T-helper 1 cell treated with Interleukin-12 subunit alpha and Interleukin-12 subunit beta and Interleukin-4 antibody, amounts not matched to agents 30 μg/mL and 1 μg/mL, for 36 hours (primary cell): ENCODE data around the gene STXBP3.

Source experiments
- H3K27ac Mint-ChIP-seq: one replicate; pipeline ENCODE4 v1.8.0; 2021; ENCODE audit warnings: mild to moderate bottlenecking, mixed read lengths
- H3K27me3 Mint-ChIP-seq: one replicate; pipeline ENCODE4 v1.8.0; 2021; ENCODE audit warnings: low read depth, mixed read lengths
- H3K36me3 Mint-ChIP-seq: one replicate; pipeline ENCODE4 v1.8.0; 2021; ENCODE audit warnings: low read depth, mixed read lengths
- H3K4me1 Mint-ChIP-seq: one replicate; pipeline ENCODE4 v1.8.0; 2021; ENCODE audit warnings: low read depth, mixed read lengths
- H3K4me3 Mint-ChIP-seq: one replicate; pipeline ENCODE4 v1.8.0; 2021; ENCODE audit warnings: mild to moderate bottlenecking, moderate library complexity, mixed read lengths
- H3K9me3 Mint-ChIP-seq: one replicate; pipeline ENCODE4 v1.8.0; 2021; ENCODE audit warnings: mixed read lengths

STXBP3 gene

GRCh38 chr1:108829498-108829916 is 83.0 kb downstream of the STXBP3 start:
- peaks cover 5% of the 10 kb centered on the region for H3K27me3 Mint-ChIP-seq
- no peak overlapping the region for H3K27ac Mint-ChIP-seq
- no peaks in the 10 kb centered on the region for H3K36me3 Mint-ChIP-seq
- peaks cover 8% of the 10 kb centered on the region for H3K4me1 Mint-ChIP-seq
- H3K4me3 Mint-ChIP-seq: no peak overlapping the region
- no peaks in the 10 kb centered on the region for H3K9me3 Mint-ChIP-seq

GRCh38 chr1:108830119-108831008 is 83.9 kb downstream of the STXBP3 start:
- H3K9me3 Mint-ChIP-seq: no peaks in the 10 kb centered on the region

GRCh38 chr1:108831225-108831624 is 84.8 kb downstream of the STXBP3 start:
- no peaks in the 10 kb centered on the region for H3K36me3 Mint-ChIP-seq
- no peaks in the 10 kb centered on the region for H3K9me3 Mint-ChIP-seq
- H3K27ac Mint-ChIP-seq: no peak overlapping the region
- H3K27me3 Mint-ChIP-seq: peaks cover 5% of the 10 kb centered on the region
- H3K4me3 Mint-ChIP-seq: no peak overlapping the region
- peaks cover 8% of the 10 kb centered on the region for H3K4me1 Mint-ChIP-seq

More at GRCh38 chr1:108830119-108831008, 83.9 kb downstream of the STXBP3 start:
- peaks cover 5% of the 10 kb centered on the region for H3K27me3 Mint-ChIP-seq
- H3K4me3 Mint-ChIP-seq: no peak overlapping the region
- peaks cover 8% of the 10 kb centered on the region for H3K4me1 Mint-ChIP-seq
- no peak overlapping the region for H3K27ac Mint-ChIP-seq
- no peaks in the 10 kb centered on the region for H3K36me3 Mint-ChIP-seq

- Mint-ChIP-seq H3K4me3 (no peak overlapping the region), H3K36me3 (no peaks in the 10 kb centered on the region), H3K27me3 (peaks cover 8% of the 10 kb centered on the region), H3K9me3 (no peaks in the 10 kb centered on the region), H3K27ac (no peak overlapping the region), H3K4me1 (peaks cover 5% of the 10 kb centered on the region)
Observed at GRCh38 chr1:108832929-108833328, 86.5 kb downstream of the STXBP3 start.

- Mint-ChIP-seq H3K4me1 (no peaks in the 10 kb centered on the region), H3K4me3 (no peak overlapping the region), H3K27me3 (peaks cover 37% of the 10 kb centered on the region), H3K27ac (no peak overlapping the region), H3K36me3 (no peaks in the 10 kb centered on the region), H3K9me3 (peaks cover 4% of the 10 kb centered on the region)
Observed at GRCh38 chr1:108841703-108842102, 95.2 kb downstream of the STXBP3 start.

- Mint-ChIP-seq H3K9me3 (peaks cover 4% of the 10 kb centered on the region), H3K4me3 (no peak overlapping the region), H3K27ac (no peak overlapping the region), H3K27me3 (peaks cover 37% of the 10 kb centered on the region), H3K36me3 (no peaks in the 10 kb centered on the region), H3K4me1 (no peaks in the 10 kb centered on the region)
Observed at GRCh38 chr1:108842525-108843181, 96.2 kb downstream of the STXBP3 start.

- Mint-ChIP-seq H3K9me3 (no peaks in the 10 kb centered on the region), H3K36me3 (no peaks in the 10 kb centered on the region), H3K27ac (no peak overlapping the region), H3K27me3 (peaks cover 31% of the 10 kb centered on the region), H3K4me1 (no peaks in the 10 kb centered on the region), H3K4me3 (no peak overlapping the region)
Observed at GRCh38 chr1:108843390-108844137, 97.1 kb downstream of the STXBP3 start.

GRCh38 chr1:108845446-108845845 is 99.0 kb downstream of the STXBP3 start:
- Mint-ChIP-seq H3K27ac (no peak overlapping the region), H3K4me1 (no peaks in the 10 kb centered on the region), H3K27me3 (peaks cover 28% of the 10 kb centered on the region), H3K9me3 (no peaks in the 10 kb centered on the region), H3K36me3 (no peaks in the 10 kb centered on the region), H3K4me3 (no peak overlapping the region)

GRCh38 chr1:108845991-108846390 is 99.5 kb downstream of the STXBP3 start:
- H3K27ac Mint-ChIP-seq: no peak overlapping the region
- peaks cover under 1% of the 10 kb centered on the region for H3K4me1 Mint-ChIP-seq
- no peak overlapping the region for H3K4me3 Mint-ChIP-seq
- H3K9me3 Mint-ChIP-seq: no peaks in the 10 kb centered on the region
- no peaks in the 10 kb centered on the region for H3K36me3 Mint-ChIP-seq
- peaks cover 25% of the 10 kb centered on the region for H3K27me3 Mint-ChIP-seq

- H3K9me3 Mint-ChIP-seq: no peaks in the 10 kb centered on the region
- H3K4me3 Mint-ChIP-seq: no peak overlapping the region
- H3K36me3 Mint-ChIP-seq: no peaks in the 10 kb centered on the region
- peaks cover 11% of the 10 kb centered on the region for H3K27me3 Mint-ChIP-seq
- H3K27ac Mint-ChIP-seq: no peak overlapping the region
- peaks cover 6% of the 10 kb centered on the region for H3K4me1 Mint-ChIP-seq
Observed at GRCh38 chr1:108847494-108847893, 101.0 kb downstream of the STXBP3 start.

- H3K9me3 Mint-ChIP-seq: no peaks in the 10 kb centered on the region
- H3K27ac Mint-ChIP-seq: no peak overlapping the region
- H3K4me1 Mint-ChIP-seq: peaks cover 10% of the 10 kb centered on the region
- H3K27me3 Mint-ChIP-seq: peaks cover 7% of the 10 kb centered on the region
- no peaks in the 10 kb centered on the region for H3K36me3 Mint-ChIP-seq
- H3K4me3 Mint-ChIP-seq: no peak overlapping the region
Observed at GRCh38 chr1:108848806-108849205, 102.3 kb downstream of the STXBP3 start.

- H3K4me3 Mint-ChIP-seq: no peak overlapping the region
- peaks cover 10% of the 10 kb centered on the region for H3K4me1 Mint-ChIP-seq
- H3K36me3 Mint-ChIP-seq: no peaks in the 10 kb centered on the region
- H3K9me3 Mint-ChIP-seq: no peaks in the 10 kb centered on the region
- H3K27me3 Mint-ChIP-seq: peaks cover 16% of the 10 kb centered on the region
- H3K27ac Mint-ChIP-seq: no peak overlapping the region
Observed at GRCh38 chr1:108850929-108851328, 104.5 kb downstream of the STXBP3 start.

- H3K4me3 Mint-ChIP-seq: no peak overlapping the region
- no peak overlapping the region for H3K27ac Mint-ChIP-seq
- H3K9me3 Mint-ChIP-seq: no peaks in the 10 kb centered on the region
- peaks cover 10% of the 10 kb centered on the region for H3K4me1 Mint-ChIP-seq
- H3K36me3 Mint-ChIP-seq: no peaks in the 10 kb centered on the region
- peaks cover 20% of the 10 kb centered on the region for H3K27me3 Mint-ChIP-seq
Observed at GRCh38 chr1:108851567-108851966, 105.1 kb downstream of the STXBP3 start.

GRCh38 chr1:108852221-108852975 is 105.9 kb downstream of the STXBP3 start:
- Mint-ChIP-seq H3K9me3 (no peaks in the 10 kb centered on the region), H3K36me3 (no peaks in the 10 kb centered on the region), H3K4me1 (peaks cover 10% of the 10 kb centered on the region), H3K27ac (no peak overlapping the region), H3K4me3 (no peak overlapping the region), H3K27me3 (peaks cover 25% of the 10 kb centered on the region)
